T1000 (cell line): Measurements from ENCODE around the gene COTL1.

Experiments used
- DNase-seq: peaks from one replicate; lab custom pipeline; 2025; ENCODE audit warnings: mixed read lengths; lab: John Stamatoyannopoulos, UW

Gene COTL1

DNA sequence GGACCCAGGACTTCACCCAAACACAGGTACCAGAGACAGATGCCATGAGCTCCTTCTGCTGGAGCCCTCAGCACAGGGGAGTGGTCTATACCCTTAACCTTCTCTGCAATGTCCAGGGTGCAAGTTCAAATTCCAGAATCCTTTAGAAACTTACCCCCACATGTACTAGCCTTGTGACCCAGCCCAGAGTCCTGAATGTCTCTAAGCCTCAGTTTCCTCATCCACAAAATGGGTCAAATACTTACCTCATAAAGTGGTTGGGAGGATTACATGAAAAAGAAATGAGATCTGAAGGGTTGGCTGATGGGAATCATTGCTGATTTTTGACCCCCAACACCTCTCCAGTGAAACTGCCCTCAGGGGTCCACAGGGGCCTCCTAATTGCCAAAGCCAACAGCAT lies 21.7 kb downstream of the COTL1 start:
- no peak for DNase-seq

DNA sequence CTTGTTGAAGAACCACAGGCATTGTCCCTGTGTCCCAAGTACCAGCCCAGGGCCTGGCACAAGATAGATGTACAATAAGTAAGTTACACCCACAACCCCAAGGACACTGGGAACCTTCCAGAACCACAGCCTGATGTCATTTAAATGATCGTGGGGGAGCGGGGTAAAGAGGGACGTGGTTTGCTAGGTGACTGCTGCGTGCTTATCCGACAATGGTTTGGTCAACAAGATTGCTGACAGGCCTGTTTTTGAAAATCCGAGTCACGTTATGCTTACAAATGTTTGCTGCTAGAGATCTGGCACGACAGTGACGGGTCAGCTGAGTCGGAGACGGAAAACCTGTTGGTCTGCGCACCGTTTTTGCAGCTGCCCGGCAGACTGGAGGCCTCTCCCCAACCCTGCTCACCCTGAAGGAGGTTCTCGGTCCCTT lies 22.8 kb downstream of the COTL1 start:
- no peak for DNase-seq

DNA sequence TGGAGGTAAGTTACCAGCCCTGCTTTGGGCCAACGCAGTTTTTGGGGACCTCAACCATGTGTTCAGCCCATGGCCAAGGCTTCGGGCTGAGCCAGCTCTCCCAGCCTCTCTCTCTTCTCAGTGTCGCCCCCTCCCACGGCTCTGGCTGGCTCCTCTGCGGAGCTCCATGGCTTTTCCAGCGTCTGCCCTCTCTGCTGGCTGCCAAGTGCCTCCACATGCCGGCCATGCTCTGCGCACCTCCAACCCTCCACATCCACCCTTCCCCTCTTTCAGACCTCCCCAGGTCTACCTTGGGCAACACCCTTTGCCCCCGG lies 23.2 kb downstream of the COTL1 start:
- no peak for DNase-seq

DNA sequence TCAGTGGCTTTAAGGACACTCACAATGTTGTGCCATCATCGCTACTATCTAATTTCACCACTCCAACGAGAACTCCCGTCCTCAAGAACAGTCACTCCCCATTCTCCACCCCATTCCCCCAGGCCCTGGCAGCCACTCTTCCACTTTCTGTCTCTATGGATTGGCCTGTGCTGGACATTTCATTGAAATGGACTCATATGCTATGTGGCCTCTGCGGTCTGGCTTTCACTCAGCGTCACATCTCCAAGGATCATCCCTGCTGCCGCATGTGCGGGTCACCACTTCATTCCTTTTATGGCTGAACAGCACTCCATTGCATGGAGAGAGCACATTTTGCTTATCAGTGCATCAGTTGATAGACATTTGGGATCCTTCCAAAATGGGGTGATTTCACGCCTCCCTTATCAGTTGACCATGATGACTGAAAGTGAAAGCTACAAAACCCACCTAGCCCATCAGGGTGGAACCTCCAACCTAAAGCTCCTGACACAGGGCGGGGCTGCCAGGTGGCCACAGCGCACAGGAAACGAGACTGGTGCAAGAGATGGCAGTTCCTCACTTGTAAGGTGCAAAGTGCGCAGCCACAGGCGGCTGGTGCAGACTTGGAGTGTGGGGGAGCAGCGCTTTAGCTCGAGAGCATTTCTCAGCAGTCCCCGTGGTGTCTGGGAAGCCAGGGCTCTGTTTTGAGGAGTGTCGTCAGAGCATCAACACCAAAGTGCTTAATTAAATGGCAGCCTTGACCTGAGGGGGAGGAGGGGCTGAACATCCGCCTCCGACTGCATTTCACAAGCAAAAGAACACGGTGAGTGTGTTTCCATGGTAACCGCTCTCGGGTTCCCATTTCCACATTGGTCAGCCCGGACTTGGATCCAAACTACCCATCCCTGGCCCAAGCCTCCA lies 23.8 kb downstream of the COTL1 start:
- DNase-seq = no peak

DNA sequence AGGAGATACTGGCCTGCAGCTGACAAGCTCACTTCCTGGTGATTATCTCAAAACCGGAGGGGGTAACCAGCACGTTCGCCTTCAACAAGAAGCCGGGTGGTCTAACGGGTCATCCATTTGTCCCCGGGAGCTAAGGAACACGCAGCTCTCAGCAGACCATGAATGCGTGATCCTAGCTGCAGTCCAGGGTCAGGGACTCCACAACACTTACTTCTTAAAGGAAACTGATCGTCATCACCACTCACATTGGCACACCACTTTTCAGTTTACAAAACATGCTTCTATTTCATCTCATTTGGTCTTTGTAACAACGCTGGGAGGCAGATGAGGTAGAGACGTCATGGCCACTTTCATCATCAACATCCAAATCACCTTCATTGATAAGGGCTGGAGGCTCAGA lies 25.2 kb downstream of the COTL1 start:
- DNase-seq = no peak

DNA sequence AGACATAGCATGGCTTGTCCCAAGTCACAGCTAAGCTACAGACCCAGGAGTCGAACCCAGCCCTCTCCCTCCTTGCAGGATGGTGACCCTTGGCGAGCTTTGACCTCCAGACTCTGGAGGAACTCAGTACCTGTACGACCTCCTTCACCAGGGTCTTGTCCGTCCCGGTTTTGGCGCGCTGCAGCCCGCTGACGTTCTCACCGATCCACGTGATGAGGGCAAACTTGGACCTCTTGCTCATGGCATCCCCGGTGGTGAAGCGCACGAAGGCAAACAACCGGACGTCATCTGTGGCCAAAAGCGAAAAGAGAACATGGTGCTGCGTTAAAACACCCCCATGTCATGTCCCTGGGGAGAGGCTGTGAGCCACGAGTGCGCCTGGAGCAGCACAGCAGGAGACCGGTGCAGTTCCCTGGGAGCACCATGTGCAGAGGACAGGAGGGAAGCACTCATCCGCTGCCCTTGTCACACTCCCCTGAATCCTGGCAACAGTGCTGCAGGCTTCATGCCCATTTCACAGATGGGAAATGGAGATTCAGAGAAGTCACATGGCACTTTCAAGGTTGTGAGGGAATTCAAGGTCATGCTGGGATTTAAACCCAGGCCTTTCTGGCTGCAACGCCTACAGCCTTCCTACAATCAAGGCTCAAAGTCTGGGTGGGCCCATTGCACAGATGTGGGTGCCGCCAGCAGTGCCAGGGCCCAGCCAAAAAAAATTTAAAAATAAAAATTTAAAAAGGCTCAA lies 27.7 kb downstream of the COTL1 start:
- DNase-seq = no peak

DNA sequence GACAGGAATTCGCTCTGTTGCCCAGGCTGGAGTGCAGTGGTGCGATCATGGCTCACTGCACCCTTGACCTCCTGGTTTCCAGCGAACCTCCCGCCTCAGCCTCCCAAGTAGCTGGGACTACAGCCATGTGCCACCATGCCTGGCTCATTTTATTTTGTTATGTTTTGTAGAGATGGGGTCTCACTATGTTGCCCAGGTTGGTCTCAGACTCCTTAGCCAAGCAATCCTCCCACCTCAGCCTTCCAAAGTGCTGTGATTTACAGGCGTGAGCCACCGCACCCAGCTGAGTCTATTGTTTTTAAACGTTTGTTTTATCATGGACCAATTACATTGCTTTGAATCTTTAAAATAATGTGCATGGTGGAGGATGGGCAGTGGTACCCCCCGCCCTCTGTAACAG lies 28.9 kb downstream of the COTL1 start:
- no peak for DNase-seq

DNA sequence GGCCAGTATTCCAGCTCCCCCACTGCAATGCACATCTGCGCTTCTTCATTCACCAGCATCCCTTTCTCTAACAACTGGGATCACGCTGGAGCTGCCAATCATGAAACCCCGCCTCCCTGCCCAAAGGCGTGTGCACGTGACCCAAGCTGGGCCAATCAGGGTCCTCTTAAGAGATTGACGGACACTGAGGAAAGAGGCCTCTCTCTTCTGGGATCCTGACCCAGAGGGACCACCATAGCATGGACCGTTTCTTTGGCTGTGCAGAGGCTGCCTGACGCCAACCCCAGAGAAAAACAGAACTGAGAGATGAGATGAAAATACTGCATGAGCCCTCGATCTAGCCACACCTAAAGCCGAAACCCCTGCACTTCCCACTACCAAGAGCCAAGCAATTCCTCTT lies 32.0 kb downstream of the COTL1 start:
- no peak for DNase-seq

DNA sequence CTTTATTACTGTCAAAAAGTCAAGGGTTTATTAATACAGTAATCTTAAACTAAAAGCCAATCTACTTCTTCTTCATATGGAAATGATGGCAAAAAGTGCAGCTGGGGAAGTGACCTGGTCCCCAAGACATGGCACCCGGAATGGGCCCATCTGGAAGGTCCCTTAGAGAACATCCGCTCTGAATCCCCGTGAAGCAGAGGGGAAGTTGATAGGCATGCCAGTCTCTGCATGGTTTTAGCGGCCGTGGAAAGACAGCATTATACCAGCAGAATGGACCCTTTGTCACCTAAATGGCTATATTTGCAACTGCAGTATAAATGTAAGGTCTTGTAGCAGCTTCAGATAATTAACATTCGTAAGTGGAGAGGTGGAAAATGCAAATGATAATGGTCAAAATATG lies 32.4 kb downstream of the COTL1 start:
- no peak for DNase-seq

DNA sequence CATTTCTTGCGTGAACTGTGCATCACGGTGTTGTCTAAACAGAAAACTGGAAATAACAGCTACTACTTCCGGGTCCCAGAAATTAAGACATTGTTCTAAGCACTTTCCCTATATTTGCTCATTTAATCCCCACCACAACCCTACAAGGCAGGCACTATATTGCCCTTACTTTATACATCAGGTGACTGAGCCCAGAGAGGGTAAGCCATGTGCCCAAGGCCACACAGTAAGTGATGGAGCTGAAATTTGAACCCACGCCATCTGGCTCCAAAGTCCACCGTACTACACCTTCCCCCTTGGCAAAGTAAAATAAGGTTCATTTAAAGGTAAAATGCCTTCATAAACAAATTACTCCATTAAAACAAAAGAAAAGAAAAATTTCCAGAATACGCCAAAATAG lies 33.2 kb downstream of the COTL1 start:
- DNase-seq = no peak

DNA sequence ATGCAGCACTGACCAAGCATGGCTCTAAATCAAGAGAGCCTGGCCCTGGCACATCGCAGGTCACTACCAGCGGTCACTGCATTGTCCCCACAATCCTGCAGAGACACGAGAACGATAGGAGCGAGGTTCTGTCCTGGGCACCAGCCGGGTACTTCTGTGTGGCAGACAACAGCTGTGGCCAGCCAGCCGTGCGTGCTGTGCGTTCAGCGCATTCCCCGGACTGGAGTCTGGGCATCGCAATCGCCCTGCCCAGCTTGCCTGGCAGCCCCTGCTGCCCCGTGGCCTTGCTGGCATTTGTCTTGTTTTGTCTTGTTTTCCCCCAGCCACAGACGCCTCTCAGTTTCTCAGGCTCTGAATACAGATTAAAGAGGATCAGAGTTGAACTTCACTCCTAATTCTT lies 33.9 kb downstream of the COTL1 start:
- no peak for DNase-seq

DNA sequence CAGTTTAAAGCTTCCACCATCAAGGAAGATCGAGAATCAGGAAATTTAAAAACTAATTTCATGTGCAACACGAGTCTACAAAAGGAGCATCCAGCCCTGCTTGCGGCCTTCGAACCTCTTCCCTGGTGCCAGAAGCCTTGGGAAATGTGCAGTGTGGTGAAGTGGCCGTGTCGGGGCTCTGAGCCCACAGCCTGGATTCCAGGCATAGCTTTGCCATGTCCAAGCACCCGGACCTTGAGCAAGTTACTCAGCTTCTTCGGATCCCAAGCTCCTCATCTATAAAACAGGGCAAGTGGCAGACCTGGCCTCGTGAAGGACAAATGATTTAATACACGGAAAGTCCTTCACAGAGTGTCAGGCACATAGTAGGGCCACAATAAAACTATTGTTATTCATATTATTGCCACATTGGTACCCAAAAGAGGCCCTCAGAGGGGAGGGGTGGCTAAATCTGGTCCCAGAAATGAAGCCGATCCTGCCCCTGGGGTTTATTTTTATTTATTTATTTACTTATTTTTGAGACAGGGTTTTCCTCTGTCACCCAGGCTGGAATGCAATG lies 34.8 kb downstream of the COTL1 start:
- DNase-seq = no peak

DNA sequence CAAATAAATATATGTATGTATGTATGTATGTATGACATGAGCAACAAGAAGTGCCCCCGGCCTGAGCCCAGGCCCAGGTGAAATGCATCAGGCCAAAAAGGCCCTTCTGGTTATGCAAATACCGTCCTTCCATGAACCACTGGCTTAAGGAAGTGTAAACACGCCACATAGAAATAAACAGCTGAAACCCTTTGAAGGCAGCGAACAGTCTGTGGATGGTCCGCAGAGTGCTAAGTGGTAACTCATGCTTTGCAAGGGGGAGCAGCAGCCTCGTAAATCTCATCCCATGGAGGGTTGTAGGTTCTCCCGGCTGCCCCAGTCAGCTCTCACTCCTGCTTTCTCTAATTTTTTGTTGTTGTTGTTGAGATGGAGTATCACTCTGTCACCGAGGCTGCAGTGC lies 36.7 kb downstream of the COTL1 start:
- DNase-seq = no peak

DNA sequence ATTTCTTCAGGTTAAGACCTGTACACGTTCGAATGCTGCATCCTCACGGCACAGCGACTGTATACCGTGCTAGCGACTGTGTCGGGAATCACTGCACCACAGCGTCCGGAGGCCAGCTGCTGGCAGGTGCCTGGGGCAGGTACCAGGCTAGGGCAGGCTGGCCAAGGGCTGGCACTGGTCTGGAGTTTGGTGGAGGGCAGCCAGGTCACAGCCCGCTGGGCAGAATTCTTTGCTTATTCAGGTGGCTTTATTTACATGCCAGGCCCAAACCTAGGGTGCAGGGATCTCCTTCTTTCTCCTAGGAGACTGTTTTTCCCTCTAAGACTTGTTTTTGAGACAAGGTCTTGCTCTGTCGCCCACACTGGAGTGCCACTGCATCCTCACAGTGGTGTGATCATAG lies 37.9 kb downstream of the COTL1 start:
- DNase-seq = no peak

DNA sequence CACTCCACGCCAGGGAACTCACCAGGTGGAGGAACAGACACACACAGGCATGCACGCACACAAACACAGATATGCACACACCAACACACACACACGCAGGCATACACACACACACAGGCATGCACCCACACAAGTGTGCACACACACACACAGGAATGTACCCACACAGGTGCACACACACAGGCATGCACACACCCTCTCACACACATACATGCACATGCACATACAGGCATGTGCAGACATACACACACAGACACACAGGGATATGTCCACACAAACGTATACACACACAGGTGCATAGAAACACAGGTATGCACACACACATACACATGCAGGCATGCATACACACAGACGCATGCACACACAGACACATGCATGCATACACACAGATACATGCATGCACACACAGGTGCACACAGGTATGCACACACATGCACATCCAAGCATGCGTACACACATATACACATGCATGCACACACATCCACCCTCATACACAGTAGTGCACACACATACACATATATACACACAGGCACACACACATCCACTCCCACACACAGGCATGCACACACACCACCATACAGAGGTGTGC lies 39.2 kb downstream of the COTL1 start:
- no peak for DNase-seq

DNA sequence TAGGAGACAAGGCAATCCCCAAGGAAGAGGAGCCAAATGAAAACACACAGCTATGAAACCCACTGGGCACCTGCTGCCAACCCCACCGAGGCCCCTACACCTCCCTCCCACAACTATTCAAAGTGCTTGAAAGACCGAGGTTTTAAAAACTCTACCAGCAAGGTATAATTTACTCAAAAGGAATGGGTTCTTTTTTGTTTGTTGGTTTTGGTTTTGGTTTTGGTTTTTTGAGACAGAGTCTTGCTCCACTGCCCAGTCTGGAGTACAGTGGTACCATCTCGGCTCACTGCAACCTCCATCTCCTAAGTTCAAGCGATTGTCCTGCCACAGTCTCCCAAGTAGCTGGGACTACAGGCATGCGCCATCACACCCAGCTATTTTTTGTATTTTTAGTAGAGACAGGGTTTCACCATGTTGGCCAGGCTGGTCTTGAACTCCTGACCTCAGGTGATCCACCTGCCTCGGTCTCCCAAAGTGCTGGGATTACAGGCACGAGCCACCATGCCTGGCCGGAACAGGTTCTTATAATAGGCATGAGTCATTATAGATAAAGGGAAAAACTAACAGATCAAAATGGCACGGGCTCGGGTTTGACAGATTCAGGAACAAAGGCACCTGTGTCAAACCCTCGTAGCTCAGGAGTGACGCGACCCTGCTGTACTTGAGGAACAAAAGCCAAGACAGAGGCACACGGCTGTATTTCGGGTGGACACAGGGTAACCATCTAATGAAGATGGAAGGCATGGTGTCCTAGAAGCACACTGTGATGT lies 40.7 kb downstream of the COTL1 start:
- DNase-seq = no peak

DNA sequence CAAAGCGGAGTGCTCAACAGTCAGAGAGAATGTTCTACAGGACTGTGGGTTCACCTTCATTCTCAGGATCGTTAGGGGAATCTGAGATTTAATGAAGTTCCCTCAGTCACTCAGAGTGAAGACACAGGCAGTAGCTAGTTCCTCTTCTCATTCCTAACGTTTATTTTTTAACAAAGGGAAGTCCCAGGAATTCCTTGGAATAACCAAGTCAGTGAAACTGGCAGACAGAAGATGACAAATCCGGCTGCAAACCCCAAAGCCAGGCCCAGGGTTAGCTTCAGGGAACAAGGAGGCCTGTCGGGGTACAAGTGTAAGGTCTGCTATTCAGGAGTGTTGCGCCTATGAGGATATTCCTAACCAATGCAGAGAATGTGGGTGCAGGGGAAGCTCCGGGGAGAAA lies 42.0 kb downstream of the COTL1 start:
- no peak for DNase-seq

DNA sequence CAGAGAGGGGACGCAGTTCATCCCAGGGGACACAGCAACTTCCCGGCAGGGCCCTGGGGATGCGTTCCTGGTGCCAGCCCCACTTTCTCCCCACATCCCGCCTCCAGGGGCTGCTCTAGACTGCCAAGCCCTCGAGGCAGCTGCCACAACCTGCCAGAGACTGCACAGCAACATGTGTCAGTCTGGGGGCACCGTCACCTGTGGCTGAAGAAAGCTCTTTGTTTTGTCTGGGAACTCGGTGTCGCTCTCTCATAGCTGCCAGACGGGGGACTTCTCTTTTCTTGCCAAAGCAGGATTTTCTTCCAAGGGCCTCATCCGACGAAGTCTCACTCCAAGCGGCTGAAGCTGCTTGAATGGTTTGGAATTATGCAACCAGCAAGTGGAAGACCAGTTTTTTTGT lies 43.7 kb downstream of the COTL1 start:
- DNase-seq = no peak

DNA sequence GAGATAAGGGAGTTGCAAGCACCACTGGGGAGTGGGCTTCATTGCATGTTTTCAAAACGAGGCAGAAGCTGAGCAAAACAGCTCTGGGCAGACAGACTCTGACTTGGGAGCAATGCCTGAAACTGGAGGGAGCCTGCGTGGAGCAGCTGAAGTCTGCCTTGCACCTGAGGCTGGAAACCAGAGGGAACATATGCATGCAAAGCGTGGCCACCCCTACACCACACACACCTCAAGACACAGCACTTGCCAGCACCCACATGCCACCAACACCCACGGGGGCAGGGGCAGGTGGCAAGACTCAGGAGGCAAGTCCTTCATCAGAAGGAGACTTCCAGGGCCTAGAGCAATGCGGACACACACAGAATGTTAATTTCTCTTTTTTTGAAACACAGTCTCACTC lies 45.8 kb downstream of the COTL1 start:
- no peak for DNase-seq

DNA sequence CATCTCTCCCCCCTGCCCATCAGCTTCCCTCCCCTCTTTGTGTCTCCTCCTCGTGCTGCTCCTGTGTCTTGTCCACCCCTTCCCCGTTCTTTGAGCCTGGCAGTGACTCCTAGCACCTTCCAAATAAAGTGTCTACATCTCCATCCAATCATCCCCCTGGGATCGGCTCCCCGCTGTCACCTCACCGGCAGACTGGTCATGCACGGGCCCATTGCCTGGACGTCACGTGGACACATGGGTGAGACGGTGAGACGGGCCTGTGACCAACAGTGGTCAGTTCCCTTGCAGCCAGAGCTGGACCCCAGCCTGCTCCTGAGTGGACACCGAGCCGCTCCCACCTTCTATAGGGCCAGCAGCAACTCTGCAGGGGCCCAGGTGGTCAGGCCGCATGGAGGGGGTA lies 46.4 kb downstream of the COTL1 start:
- DNase-seq = no peak

DNA sequence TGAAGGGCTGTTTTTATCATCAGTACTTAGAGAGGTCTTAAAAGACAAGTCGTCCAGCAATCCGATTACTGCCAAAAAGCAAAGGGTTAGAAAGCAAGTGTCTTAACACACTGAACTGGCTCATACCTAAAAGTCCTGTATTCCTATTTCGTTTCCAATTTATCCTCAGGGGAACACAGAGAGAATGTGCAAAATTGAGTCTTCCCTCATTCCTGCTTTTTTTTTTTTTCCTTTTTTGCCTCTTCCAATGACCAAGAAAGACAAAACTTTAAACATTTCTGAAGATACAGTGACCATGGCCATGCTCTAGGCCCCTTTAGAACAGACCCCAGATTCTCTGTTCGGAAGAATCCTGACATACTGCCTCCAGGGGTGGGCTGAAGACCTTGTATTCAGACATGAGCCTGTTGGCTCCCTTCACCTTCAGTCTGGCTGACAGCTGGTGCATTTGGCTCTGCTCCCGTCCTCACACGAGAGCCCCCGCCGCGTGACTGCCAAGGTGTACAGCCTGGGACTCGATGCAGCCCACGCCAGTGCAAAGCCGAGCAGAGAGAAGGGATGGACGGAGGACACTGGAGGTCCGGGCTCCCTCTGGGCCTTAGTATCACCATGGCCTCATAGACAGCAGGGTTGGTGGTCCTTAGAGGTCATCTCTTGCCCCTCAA lies 47.0 kb downstream of the COTL1 start:
- no peak for DNase-seq
